Endothelial cell of umbilical vein (primary cell): ENCODE measurements around the gene SNTA1. TPM values are rescaled to one million over a fixed set of nuclear protein-coding genes. Genes with fewer than 3 reads are reported as not detected.

Experiments used
- BruUV-seq: library from RNA; stranded (reverse); fragments of 400-500 nt; replicated peaks from 2 replicates; lab custom pipeline; 2021; lab: Mats Ljungman, UMichigan
- CTCF ChIA-PET: fragments of 300-600, 350-600 bp; sonication (Branson Sonifier 250); formaldehyde crosslinking; loops from one replicate; lab custom pipeline; 2021; ENCODE audit warnings: antibody characterized with exemption, inconsistent platforms; lab: Charles Lee
- POLR2A ChIA-PET: fragments of 300-600, 350-600 bp; sonication (Branson Sonifier 250); formaldehyde crosslinking; loops from one replicate; lab custom pipeline; 2021; ENCODE audit warnings: antibody characterized with exemption, inconsistent platforms; lab: Charles Lee
- DNase-seq: peaks from one replicate; pipeline ENCODE4 v3.0.0-alpha.2; 2011; ENCODE audit warnings: low read depth, low spot score
- FAIRE-seq: peaks from 2 replicates; lab custom pipeline; 2011; peaks lifted over from hg19 to GRCh38; lab: Jason Lieb, UNC
- H2AFZ ChIP-seq: 2 replicates; pipeline ENCODE4 v1.6.0; 2012; ENCODE audit warnings: low read depth, low read length, control low read depth, inconsistent platforms
- H3K27ac ChIP-seq: 2 replicates; pipeline ENCODE4 v1.5.1; 2011; ENCODE audit warnings: low read depth, mild to moderate bottlenecking, control low read depth, low read length, moderate library complexity; ENCODE audit not compliant: insufficient read depth
- H3K27me3 ChIP-seq, 2 experiments: 2 replicates each; pipeline versions ENCODE4 v1.6.0 to v1.6.1; 2011; ENCODE audit warnings: low read length in 2 of 2, mixed read lengths in 1 of 2; ENCODE audit not compliant: control insufficient read depth in 2 of 2, insufficient read depth in 2 of 2
- H3K36me3 ChIP-seq, 2 experiments: 2 replicates in 1 of 2; 3 replicates in 1 of 2; pipeline ENCODE4 v1.5.1; 2011; ENCODE audit warnings: low read length in 2 of 2, mild to moderate bottlenecking in 1 of 2, moderate library complexity in 1 of 2; ENCODE audit not compliant: control insufficient read depth in 2 of 2, insufficient read depth in 2 of 2; ENCODE audit errors: extremely low read depth in 1 of 2
- H3K4me1 ChIP-seq: 3 replicates; pipeline ENCODE4 v1.5.1; 2011; ENCODE audit warnings: mild to moderate bottlenecking, low read length; ENCODE audit not compliant: control insufficient read depth, insufficient read depth; ENCODE audit errors: extremely low read depth
- H3K4me2 ChIP-seq: 2 replicates; pipeline ENCODE4 v1.6.1; 2011; ENCODE audit warnings: low read length, control low read depth, mixed read lengths; ENCODE audit not compliant: insufficient read depth
- H3K4me3 ChIP-seq, 3 experiments: fragments of 200-600 bp in 1 of 3; sonication (generic), shearing (Covaris generic) in 1 of 3; replicated peaks in 1 of 3; 2 replicates each; pipeline ENCODE4 v1.5.1; 2011 to 2016; ENCODE audit warnings: control low read depth in 3 of 3, low read length in 3 of 3, mild to moderate bottlenecking in 2 of 3, inconsistent platforms in 1 of 3, low read depth in 1 of 3, moderate library complexity in 1 of 3; ENCODE audit not compliant: insufficient read depth in 1 of 3
- H3K79me2 ChIP-seq: 2 replicates; pipeline ENCODE4 v1.6.0; 2012; ENCODE audit warnings: low read length, inconsistent platforms; ENCODE audit not compliant: control insufficient read depth, insufficient read depth
- H3K9ac ChIP-seq: replicated peaks from 2 replicates; pipeline ENCODE3; 2011; ENCODE audit warnings: low read length, control low read depth; ENCODE audit not compliant: insufficient read depth; ENCODE audit errors: extremely low read depth
- H3K9me1 ChIP-seq: replicated peaks from 3 replicates; pipeline ENCODE4 v1.6.0; 2011; ENCODE audit warnings: mild to moderate bottlenecking, low read length; ENCODE audit not compliant: control insufficient read depth, insufficient read depth; ENCODE audit errors: extremely low read depth
- H3K9me3 ChIP-seq: replicated peaks from 2 replicates; pipeline ENCODE4 v1.5.1; 2012; ENCODE audit warnings: low read length, inconsistent platforms; ENCODE audit not compliant: control insufficient read depth, insufficient read depth
- H4K20me1 ChIP-seq: replicated peaks from 2 replicates; pipeline ENCODE3; 2011; ENCODE audit warnings: mild to moderate bottlenecking, low read length; ENCODE audit not compliant: control insufficient read depth, insufficient read depth; ENCODE audit errors: extremely low read depth
- CTCF ChIP-seq, 2 donors: IDR thresholded peaks; 1 replicate in 1 of 2; 2 replicates in 1 of 2; pipeline ENCODE4 v1.5.1; 2011; ENCODE audit warnings: low read length in 2 of 2, mild to moderate bottlenecking in 2 of 2, moderate library complexity in 2 of 2, control low read depth in 1 of 2, inconsistent platforms in 1 of 2, low read depth in 1 of 2; ENCODE audit not compliant: insufficient read depth in 1 of 2; ENCODE audit errors: extremely low read depth in 1 of 2
- EZH2 ChIP-seq: IDR thresholded peaks from 2 replicates; pipeline ENCODE4 v1.6.1; 2012; ENCODE audit warnings: borderline replicate concordance, low read depth, mild to moderate bottlenecking, moderate library complexity, low read length, inconsistent platforms; ENCODE audit not compliant: severe bottlenecking
- FOS ChIP-seq: IDR thresholded peaks from 2 replicates; pipeline ENCODE4 v1.6.1; 2011; ENCODE audit warnings: mild to moderate bottlenecking, low read length, moderate library complexity, borderline replicate concordance; ENCODE audit not compliant: insufficient read depth
- GATA2 ChIP-seq: IDR thresholded peaks from 2 replicates; pipeline ENCODE4 v1.7.0; 2011; ENCODE audit warnings: low read depth, mild to moderate bottlenecking, moderate library complexity, mixed read lengths, low read length; ENCODE audit not compliant: insufficient read length, insufficient read depth
- JUN ChIP-seq: IDR thresholded peaks from 2 replicates; pipeline ENCODE4 v1.6.1; 2011; ENCODE audit warnings: borderline replicate concordance, low read depth; ENCODE audit not compliant: insufficient read length, insufficient read depth
- MAX ChIP-seq: IDR thresholded peaks from 2 replicates; pipeline ENCODE4 v1.6.1; 2011; ENCODE audit not compliant: insufficient read depth, insufficient read length
- MYC ChIP-seq: IDR thresholded peaks from one replicate; pipeline ENCODE4 v1.6.1; 2011; ENCODE audit warnings: mild to moderate bottlenecking, low read depth, low read length
- POLR2A ChIP-seq: IDR thresholded peaks from 2 replicates; pipeline ENCODE4 v1.6.1; 2012; ENCODE audit warnings: low read depth, mild to moderate bottlenecking, control low read depth, low read length
- POLR2AphosphoS5 ChIP-seq: IDR thresholded peaks from 2 replicates; pipeline ENCODE4 v1.6.1; 2012; ENCODE audit warnings: low read depth, mild to moderate bottlenecking, control low read depth, low read length, moderate library complexity; ENCODE audit not compliant: insufficient read depth
- dilution Hi-C: fragments of 300-500 bp; cut with MboI; formaldehyde crosslinking; loops from one replicate; pipeline ENCODE4 v1.15.0; 2019; ENCODE audit warnings: low sequenced_read_pairs; ENCODE audit not compliant: extremely low pct_ligation_motif_present
- intact Hi-C: fragments of 100-400 bp; cut with micrococcal nuclease; formaldehyde crosslinking; loops from one replicate; pipeline ENCODE4 v1.10.0; 2022
- polyA plus RNA-seq, 4 experiments: library from polyadenylated mRNA; depleted of rRNA in 3 of 4; stranded (reverse) in 3 of 4; unstranded in 1 of 4; fragments of >200 nt; gene quantifications; 2 replicates each; pipeline versions ENCODE4 v1.2.1 to v1.2.3, GENCODE V29; 2011 to 2012; ENCODE audit warnings: missing spikeins in 1 of 4
- total RNA-seq: library from RNA; stranded (reverse); gene quantifications from 2 replicates; pipeline ENCODE4 v1.2.3, GENCODE V29; 2021

SNTA1 gene
- total and polyA plus RNA-seq, 2 donors (not counting 3 experiments of a cell fraction or from before 2014, with no cell fraction given): 5.2 to 6.0 TPM

GRCh38 chr20:33372993-33373441 lies 70.5 kb downstream of the SNTA1 start:
- intact Hi-C loops: no loop called here
- BruUV-seq: TSS peak; percentile 5

More at GRCh38 chr20:33372993-33373441, 70.5 kb downstream of the SNTA1 start:
- Histone ChIP-seq H3K9ac (no peak overlapping the region), H3K27ac (no peak overlapping the region), H3K9me3 (no peaks in the 10 kb centered on the region), H3K27me3 (no peaks in the 10 kb centered on the region), H3K36me3 (peaks cover 0 to 10% of the 10 kb centered on the region in 2 experiments), H3K4me2 (no peak overlapping the region), H3K4me1 (no peaks in the 10 kb centered on the region), H3K4me3 (no peak overlapping the region), H3K9me1 (no peaks in the 10 kb centered on the region), H4K20me1 (no peaks in the 10 kb centered on the region), H3K79me2 (no peaks in the 10 kb centered on the region), H2AFZ (no peak overlapping the region)
- TF ChIP-seq MYC: no peak
- no peak for TF ChIP-seq CTCF (IDR thresholded peaks at IDR 0.05; ENCODE audit: extremely low read depth in 1 of 2, insufficient read depth in 1 of 2, low read depth in 1 of 2, low read length in 2 of 2)
- no peak for TF ChIP-seq JUN
- TF ChIP-seq MAX: no peak
- no peak for TF ChIP-seq FOS
- TF ChIP-seq POLR2AphosphoS5: no peak
- TF ChIP-seq GATA2: no peak
- no peak for TF ChIP-seq EZH2
- no peak for TF ChIP-seq POLR2A
- ChIA-PET CTCF (interaction anchor here (0.9 kb wide), 1 partner anchor 8 kb away, joined by 3 read pairs; no protein-coding TSS in a partner anchor), POLR2A (no interaction called here)
- DNase-seq (no peak), FAIRE-seq (no peak)
- dilution Hi-C loops: no loop called here
